GM21390 (cell line): Measurements from ENCODE around the gene MAVS.
A peak's percentile ranks its signal among the peaks of the same experiment; 100 is the strongest.
"Not testable (repeated sequence)": the region's sequence is repeated elsewhere in the genome, so short reads cannot be mapped to it uniquely, and the experiment has no call there.

ENCODE experiments used
- ATAC-seq: cut with Tn5 transposase; IDR thresholded peaks from one replicate; pipeline ENCODE4 v1.9.1; 2021; ENCODE audit not compliant: unreplicated experiment

The MAVS gene

DNA sequence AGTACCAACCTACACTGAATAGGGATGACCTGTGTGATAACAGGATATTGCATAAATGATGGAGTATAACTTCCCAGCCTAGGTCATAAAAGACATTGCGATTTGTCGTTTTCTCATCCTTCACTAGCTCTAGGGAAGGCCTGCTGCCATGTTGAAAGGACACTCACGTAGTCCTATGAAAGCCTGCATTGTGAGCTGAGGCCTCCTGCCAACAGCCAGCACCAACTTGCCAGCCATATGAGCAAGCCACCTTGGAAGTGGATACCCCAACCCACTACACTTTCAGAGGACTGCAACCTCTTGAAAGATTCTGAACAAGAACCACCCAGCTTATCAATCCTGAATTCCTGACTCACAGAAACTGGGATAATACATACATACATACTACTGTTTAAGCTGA lies 39.1 kb downstream of the MAVS start:
- ATAC-seq, result no peak

DNA sequence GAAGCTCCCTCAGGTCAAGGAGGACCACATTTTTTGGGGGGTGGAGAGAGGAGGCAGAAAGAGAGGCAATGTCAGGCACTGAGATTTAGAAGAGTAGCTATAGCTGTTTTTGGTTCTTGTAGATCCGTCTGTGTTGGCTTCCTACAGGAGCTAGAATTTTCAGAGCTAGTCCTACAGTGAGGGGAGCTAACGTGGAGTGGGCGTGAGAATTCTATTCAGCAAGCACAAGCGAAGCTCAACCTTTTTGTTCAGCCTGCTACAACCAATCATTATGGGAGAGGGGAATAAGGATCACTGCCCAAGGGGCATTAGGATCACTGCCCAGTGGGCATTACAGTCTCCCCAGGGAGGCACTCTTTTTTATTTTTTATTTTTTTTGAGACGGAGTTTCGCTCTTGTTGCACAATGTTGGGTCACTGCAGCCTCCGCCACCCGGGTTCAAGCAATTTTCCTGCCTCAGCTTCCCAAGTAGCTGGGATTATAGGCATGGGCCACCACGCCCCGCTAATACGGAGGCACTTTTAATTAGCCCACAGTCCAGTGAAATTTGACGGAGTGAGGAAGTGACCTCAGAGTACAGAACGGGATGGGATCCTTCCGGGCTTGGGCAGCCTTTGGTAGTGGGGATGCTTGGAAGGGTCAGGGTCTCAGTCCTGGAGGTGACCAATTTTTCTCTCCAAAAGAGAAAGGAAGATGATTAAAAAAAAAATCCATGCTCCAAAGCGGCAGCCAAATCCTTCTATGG lies 41.4 kb downstream of the MAVS start:
- no peak for ATAC-seq

DNA sequence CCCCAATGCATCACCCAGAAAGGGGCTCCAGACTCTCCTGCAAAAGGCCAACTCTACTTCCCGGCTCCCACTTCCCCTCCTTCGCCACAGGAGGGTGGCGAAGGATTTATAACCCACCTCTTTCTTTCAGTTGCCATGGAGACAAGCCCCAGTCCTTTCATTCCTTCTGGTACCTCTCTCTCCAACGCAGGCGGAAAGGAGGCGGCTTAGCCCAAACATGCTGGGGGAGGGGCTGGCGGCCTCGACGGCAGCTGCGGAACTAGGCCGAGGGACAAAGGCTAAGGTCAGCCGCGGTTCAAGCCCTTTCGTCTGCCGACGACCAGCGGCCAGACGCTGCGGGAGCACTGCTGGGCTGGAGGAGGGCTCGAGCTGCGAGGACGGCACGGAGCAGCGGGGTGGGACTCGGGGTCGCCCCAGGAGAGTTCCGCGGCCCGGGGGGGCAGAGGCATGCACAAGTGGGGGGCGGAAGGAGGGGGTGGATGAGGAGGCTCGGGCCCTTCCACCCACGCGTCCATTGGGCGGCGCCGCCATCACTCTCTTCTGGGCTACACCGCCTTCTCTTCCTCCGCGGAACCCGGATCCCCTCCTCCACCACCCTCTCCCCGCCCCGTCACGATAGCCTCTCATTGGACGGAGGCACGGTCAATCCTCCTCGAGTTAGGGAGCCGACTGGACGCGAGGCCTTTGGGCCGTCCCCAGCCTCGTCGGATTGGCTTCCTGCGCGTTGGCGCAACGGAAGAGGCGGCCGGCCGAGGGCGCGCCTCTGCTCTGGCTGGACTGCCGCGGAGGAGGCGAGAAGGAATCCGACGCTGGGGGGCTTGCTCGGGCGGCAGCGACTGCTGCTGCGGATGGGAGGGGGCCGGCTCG lies 42.2 kb downstream of the MAVS start, which contains the start of gene PANK2:
Gene PANK2, plus strand, starts transcription at position 766 of the 867 bp plus-strand sequence.
- ATAC-seq, result peak; percentile 90

DNA sequence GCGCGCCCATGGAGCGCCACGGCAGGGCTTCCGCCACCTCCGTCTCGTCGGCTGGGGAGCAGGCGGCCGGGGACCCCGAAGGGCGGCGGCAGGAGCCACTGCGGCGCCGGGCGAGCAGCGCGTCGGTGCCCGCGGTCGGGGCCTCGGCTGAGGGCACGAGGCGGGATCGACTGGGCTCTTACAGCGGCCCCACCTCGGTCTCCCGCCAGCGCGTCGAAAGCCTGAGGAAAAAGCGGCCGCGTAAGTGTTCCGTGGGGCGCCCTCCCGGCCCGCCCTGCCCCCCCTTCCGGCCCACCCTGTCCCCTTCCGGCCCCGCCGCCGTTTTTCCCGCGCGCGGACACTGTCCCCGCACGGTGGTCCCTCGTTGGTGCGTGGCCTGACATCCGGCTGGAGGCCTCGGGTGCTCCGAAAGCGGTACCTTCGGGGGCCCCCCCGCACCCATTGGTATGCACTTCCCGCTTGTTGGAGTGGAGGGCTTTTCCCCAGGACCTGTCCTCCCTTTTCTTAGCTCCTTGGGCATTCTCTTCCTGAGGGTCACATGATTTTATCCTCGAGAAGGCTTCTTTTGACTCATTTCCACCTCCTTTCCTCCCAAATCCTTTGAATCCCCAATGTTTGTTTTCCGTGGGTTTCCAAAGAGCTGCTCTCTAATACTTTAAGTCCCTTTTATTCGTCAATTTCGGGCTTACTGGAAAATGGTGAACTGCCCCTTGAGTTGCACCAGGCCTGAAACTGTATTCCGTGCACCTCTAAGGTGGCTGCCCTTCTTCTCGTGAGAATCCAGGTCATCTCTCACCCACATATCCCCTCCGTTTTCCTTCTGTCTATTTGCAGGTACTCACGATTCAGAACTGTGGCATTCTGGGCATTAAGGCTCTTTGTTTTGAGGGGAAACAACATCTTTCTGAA lies 43.1 kb downstream of the MAVS start:
- ATAC-seq, result peak; percentile 19

DNA sequence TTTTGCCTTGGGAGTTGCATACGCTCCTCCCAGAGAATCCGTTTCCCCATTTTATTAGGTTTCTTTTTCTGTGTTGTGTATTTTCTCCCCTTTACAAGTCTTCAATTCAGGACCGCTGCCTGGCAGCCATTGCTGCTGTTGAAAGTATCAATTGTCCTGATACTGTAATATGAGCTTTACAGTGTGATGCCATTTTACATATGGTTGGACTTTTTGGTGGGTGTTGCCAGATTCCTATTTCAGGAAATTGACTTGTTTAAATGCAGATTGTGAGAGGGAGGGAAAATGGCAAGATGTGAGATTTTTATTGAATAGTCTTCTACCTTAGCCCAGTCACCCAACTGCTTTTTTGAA lies 43.7 kb downstream of the MAVS start:
- ATAC-seq, result no peak

DNA sequence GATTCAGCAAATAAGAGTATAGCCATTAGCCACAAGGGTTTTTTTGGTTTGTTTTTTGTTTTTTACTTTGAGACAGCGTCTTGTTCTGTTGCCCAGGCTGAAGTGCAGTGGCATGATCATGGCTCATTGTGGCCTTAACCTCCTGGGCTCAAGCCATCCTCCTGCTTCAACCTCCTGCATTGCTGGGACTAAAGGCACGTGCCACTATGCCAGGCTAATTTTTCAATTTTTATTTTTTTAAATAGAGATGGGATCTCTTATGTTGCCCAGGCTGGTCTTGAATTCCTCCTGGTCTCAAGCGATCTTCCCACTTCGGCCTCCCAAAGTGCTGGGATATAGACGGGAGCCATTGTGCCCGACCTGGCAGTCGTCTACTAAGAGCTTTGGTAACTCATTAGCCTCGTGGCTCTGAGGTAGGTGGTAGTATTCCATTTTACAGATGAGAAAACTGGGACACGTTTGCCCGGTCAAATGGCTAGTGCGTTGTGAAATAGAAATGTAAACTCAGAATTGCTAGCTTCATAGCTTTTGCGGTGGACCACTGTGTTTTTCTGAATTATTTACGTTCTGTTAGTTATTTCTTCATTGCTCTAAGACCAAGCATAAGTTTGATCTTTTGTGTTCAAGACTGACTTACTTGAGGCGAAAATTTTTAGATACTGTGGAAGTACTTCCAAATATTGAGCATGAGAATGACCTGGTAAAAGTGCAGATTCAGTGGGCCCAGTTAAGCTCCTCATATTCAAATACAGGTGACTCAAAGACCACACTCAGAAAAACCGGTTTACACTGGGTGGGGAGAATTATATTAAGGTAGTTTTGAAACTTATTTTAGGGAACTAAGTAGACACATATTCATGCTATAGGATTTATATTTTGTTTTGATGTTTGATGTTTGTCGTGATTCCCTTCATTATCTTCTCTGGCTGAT lies 44.6 kb downstream of the MAVS start:
- ATAC-seq, result no peak

DNA sequence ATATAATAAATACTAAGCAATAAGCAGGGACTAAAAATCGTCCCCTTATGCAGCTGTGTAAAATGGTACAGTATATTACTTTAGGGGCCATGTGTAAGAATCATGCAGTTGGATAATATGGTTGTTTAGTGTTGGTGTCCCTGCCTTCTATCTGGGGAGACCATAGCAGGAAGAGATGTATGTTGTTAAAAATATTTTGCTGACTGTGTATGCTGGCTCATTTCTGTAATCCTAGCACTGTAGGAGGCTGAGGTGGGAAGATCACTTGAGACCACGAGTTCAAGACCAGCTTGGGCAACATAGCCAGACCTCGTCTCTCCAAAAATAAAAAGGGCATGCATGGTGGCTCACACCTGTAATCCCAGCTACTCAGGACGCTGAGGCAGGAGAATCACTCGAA lies 48.2 kb downstream of the MAVS start:
- ATAC-seq, result no peak

DNA sequence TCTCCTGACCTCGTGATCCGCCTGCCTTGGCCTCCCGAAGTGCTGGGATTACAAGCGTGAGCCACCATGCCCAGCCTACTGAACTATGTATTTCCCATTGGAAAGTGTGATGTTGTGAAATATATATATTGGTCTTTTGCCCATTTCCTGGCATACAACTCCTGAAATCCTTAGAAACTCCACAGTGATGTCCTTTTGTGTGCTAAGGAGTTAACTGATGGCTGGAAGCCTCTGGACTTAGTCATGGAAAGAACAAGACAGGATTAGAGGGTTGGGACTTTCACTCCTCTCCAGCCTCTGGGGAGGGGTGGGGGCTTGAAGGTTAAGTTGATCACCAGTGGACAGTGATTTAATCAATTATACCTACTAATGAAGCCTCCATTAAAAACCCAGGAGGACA lies 49.7 kb downstream of the MAVS start:
- no peak for ATAC-seq

DNA sequence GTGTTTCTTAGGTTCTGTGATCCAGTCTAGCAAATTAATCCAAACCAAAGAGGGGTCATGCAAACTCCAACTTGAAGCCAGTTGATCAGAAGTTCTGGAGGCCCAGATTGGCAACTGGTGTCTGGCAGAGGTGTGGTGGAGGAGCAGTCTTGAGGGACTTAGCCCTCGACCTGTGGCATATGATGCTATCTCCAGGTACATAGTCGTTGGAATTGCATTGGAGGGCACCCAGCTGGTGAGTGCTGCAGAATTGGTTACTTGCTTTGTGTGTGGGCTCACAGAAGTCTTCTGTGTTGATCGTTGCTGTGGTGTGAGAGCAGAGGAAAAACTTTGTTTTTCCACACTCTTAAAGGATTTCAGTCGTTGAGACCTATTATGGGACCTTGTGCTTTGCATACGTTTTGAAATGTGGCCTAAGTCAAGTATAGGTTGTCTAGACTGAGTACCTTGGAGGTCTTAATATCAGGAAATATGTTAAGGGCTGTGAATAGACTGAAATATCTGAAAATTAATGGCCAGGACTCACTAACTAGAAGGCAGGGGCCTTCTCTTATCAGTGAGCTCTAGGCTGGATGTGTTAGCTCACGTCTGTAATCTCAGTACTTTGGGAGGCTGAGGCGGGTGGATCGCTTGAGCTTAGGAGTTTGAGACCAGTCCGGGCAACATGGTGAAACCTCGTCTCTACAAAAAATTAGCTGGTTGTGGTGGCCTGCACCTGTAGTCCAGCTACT lies 50.4 kb downstream of the MAVS start:
- ATAC-seq, result no peak

DNA sequence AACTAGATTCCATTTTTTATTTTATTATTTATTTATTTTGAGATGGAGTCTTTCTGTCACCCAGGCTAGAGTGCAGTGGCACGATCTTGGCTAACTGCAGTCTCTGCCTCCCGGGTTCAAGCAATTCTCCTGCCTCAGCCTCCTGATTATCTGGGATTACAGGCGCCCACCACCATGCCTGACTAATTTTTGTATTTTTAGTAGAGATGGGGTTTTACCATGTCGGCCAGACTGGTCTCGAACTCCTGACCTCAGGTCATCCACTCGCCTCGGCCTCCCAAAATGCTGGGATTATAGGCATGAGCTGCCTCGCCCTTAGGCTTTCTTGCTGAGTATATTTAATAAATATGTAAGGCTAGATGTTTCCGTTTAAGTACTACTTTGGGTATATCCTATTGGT lies 51.5 kb downstream of the MAVS start:
- not testable (repeated sequence) for ATAC-seq

DNA sequence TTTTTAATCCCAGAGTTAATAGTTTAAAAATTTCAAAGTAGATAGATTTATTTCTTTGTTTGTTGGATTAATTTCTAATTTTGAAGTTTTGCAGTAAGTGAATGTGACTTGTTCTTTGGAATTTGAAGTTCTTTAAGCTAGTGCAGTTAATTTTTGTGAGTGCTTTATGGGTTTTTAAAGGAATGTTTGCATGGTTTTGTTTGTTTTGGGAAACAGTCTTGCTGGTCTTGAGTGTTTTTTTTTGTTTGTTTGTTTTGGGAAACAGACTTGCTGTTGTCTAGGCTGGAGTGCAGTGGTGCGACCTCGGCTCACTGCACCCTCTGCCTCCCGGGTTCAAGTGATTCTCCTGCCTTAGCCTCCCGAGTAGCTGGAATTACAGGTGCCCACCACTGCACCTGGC lies 52.0 kb downstream of the MAVS start:
- ATAC-seq, result no peak

DNA sequence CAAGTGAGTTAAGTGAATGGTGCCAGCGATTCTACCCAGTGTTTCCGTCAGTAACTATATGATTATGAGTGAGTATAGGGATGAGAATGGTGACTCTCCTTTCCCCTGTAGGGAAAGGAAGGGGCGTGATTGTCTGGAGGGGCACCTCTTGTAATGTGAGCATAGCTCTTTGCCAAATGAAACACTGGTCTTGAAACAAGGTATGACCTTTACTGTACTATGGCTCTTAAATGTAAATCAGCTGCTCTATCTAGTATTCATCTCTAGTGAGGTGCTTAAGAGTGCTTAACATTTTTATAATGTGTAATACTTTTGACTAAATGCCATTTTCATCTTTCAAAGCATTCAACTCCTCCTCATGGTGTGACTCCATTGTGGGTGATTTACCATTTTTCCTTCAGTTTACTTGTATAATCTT lies 53.6 kb downstream of the MAVS start:
- ATAC-seq, result no peak

DNA sequence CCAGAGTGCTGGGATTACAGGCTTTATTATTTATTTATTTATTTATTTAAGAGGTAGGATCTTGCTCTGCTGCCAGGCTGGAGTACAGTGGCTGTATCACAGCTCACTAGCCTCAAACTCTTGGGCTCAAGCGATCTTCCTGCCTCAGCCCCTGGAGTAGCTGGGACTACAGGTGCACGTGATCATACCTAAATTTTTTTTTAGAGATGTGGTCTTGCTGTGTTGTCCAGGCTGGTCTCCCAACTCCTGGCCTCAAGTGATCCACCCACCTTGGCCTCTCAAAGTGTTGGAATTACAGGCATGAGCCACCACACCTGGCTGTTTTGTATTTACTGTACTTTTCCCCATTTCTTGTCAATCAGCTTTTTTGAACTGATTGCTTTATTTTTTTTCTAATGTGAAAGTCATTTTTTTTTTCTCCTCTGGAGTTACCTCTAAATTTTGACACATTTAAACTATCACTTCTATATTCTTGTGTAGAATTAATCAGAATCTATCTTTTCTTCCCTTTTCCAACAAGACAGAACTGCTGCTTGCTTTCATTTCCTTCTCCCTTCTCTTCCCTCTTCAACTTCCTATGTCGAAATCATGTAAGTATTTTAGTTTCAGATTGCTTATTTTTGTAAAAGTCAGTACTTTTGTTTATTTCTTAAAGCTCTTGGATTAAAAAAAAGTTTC lies 54.5 kb downstream of the MAVS start:
- no peak for ATAC-seq

DNA sequence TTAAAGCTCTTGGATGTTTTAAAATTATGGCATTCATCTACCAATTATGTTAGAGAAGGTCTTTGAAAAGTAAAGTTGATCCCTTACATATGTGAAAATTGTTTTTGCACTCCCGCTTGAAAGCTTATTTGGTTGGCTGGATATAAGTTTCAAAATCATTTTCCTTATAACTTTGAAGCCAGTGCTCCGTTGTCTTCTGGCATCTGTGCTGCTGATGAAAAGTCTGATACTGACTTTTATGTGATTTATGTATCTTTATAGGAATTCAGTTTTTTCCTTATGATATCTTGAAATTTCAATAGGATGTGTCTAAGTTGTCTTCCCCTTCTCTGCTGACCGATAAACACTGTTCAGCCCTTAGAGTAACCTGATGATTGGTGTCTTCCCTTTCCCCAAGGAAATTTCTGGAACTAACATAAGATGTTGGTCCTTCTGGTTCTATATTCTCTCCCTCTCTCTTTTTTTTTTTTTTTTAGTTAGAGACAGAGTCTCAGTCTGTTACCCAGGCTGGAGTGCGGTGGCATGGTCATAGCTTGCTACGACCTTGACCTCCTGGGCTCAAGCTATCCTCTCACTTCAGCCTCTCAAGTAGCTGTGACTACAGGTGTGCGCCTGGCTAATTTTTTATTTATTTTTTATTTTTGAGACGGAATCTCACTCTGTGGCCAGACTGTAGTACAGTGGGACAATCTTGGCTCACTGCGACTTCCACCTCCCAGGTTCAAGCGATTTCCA lies 55.2 kb downstream of the MAVS start:
- ATAC-seq, result no peak

DNA sequence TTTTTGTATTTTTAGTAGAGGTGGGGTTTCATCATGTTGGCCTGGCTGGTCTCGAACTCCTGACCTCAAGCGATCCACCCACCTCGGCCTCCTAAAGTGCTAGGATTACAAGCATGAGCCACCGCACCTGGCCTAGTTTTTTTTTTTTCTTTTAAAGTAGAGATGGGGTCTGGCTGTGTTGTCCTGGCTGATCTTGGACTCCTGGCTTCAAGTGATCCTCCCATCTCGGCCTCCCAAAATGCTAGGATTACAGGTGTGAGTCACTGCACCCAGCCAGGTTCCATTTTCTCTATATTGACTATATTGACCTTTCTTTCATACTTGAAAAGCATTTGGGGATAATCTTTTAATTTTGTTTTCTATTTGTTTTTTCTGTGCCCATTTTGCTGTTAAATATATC lies 55.8 kb downstream of the MAVS start:
- no peak for ATAC-seq

DNA sequence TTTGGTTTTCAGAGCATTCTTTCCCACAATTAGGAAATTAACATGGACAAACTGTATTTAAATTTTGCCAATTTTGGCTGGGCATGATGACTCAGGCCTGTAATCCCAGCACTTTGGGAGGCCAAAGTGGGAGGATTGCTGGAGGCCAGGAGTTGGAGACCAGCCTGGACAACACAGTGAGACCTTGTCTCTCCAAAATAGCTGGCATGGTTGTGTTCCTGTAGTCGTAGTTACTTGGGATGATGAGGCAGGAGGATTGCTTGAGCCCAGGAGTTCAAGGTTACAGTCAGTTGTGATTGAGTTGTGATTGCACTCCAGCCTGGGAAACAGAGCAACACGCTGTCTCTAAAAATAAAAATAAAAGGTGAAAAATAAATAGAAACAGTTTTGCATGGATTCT lies 57.6 kb downstream of the MAVS start:
- ATAC-seq, result no peak

DNA sequence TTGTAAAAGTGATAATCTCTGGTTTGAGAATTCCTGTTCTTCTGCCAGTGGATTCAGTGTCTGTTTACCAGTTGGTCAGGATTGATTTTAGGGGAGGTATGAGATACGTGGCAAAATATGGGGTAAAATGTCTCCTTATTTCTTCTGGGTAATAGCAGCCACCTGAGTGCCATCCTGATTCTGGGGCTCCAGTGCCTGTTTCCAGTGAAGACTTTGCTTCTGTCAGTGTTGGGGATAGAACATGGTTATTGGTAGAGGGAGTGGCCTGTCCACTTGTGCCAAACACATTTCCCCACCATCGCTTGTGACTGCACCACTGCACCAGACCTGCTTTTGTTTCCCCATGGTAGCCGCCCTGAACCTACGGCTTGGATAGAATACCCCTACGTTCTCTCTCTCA lies 58.2 kb downstream of the MAVS start:
- ATAC-seq, result no peak
